Uterus (tissue), 4 donors: Measurements from ENCODE around the gene SPOCK1. TPM values are rescaled to one million over a fixed set of nuclear protein-coding genes. Genes with fewer than 3 reads are reported as not detected.

Source experiments
- DNase-seq, 2 donors: peaks; one replicate each; pipeline ENCODE4 v3.0.0-alpha.2; 2019 to 2020
- H3K27ac ChIP-seq, 2 donors: fragments of 200-600 bp; sonication (generic); 1 replicate in 1 of 2; 2 replicates in 1 of 2; pipeline ENCODE4 v1.5.1; 2016 to 2018
- H3K27me3 ChIP-seq, 2 donors: fragments of 200-600 bp; sonication (generic); one replicate each; pipeline ENCODE4 v1.5.1; 2018 to 2019; ENCODE audit warnings: control low read depth in 1 of 2
- H3K36me3 ChIP-seq, 2 donors: fragments of 200-600 bp; sonication (generic); one replicate each; pipeline ENCODE4 v1.5.1; 2019; ENCODE audit warnings: control low read depth in 1 of 2
- H3K4me1 ChIP-seq, 2 donors: fragments of 200-600 bp; sonication (generic); one replicate each; pipeline ENCODE4 v1.5.1; 2018 to 2019; ENCODE audit warnings: control low read depth in 1 of 2
- H3K4me3 ChIP-seq, 2 donors: fragments of 200-600 bp; sonication (generic); 1 replicate in 1 of 2; 2 replicates in 1 of 2; pipeline ENCODE4 v1.5.1; 2018 to 2019; ENCODE audit warnings: mild to moderate bottlenecking in 1 of 2
- H3K9me3 ChIP-seq, 2 donors: fragments of 200-600 bp; sonication (generic); one replicate each; pipeline ENCODE4 v1.5.1; 2019; ENCODE audit warnings: control low read depth in 1 of 2
- CTCF ChIP-seq, 4 experiments: fragments of 200-600 bp in 2 of 4; fragments of 450-650 bp in 2 of 4; sonication (generic) in 2 of 4; IDR thresholded peaks; one replicate each; pipeline ENCODE4 v1.5.1; 2016 to 2019; ENCODE audit warnings: antibody characterized with exemption in 4 of 4, mild to moderate bottlenecking in 2 of 4, moderate library complexity in 1 of 4
- POLR2A ChIP-seq, 2 donors: fragments of 450-650 bp; IDR thresholded peaks; one replicate each; pipeline ENCODE4 v1.6.1; 2016; ENCODE audit warnings: antibody characterized with exemption in 2 of 2, mild to moderate bottlenecking in 1 of 2, moderate library complexity in 1 of 2
- intact Hi-C: fragments of 100-400 bp; cut with DNase I; formaldehyde crosslinking; loops from one replicate; pipeline ENCODE4 v1.15.1; 2023; ENCODE audit warnings: low total_unique reads
- total RNA-seq, 4 donors: library from RNA; depleted of rRNA in 3 of 4; stranded (reverse); fragments of >200 nt in 3 of 4; gene quantifications; one replicate each; pipeline versions ENCODE4 v1.1.0 to v1.2.4, GENCODE V29; 2014 to 2023
- donor health status: DM: yes; HTN: yes; CAD: no.

SPOCK1 gene
- total RNA-seq, 4 donors from 2014 or later: 31.8 to 131 (median 45.1) TPM

- Histone ChIP-seq H3K9me3 (no peaks in the 10 kb centered on the region), H3K27ac (no peak overlapping the region), H3K4me1 (no peaks in the 10 kb centered on the region), H3K27me3 (no peaks in the 10 kb centered on the region), H3K36me3 (no peaks in the 10 kb centered on the region), H3K4me3 (no peak overlapping the region)
- no peak for DNase-seq
- intact Hi-C loops: no loop called here
- TF ChIP-seq CTCF (IDR thresholded peaks at IDR 0.05): no peak
- TF ChIP-seq POLR2A (IDR thresholded peaks at IDR 0.05): no peak
These were observed 479.9 kb downstream of the SPOCK1 start for GRCh38 chr5:137019229-137019628.

- no peak for DNase-seq
- intact Hi-C loops: no loop called here
- H3K9me3 ChIP-seq: no peaks in the 10 kb centered on the region
- H3K4me3 ChIP-seq: no peak overlapping the region
- H3K27me3 ChIP-seq: no peaks in the 10 kb centered on the region
- H3K27ac ChIP-seq: no peak overlapping the region
- no peaks in the 10 kb centered on the region for H3K4me1 ChIP-seq
- no peaks in the 10 kb centered on the region for H3K36me3 ChIP-seq
- TF ChIP-seq POLR2A (IDR thresholded peaks at IDR 0.05) (no peak), CTCF (IDR thresholded peaks at IDR 0.05) (no peak)
These were observed 482.3 kb downstream of the SPOCK1 start for GRCh38 chr5:137016783-137017324.

GRCh38 chr5:137015540-137016116, 483.5 kb downstream of the SPOCK1 start:
- TF ChIP-seq CTCF (IDR thresholded peaks at IDR 0.05): no peak
- intact Hi-C loops: no loop called here
- H3K36me3 ChIP-seq: no peaks in the 10 kb centered on the region
- H3K4me3 ChIP-seq: no peak overlapping the region
- no peaks in the 10 kb centered on the region for H3K27me3 ChIP-seq
- H3K27ac ChIP-seq: no peak overlapping the region
- no peaks in the 10 kb centered on the region for H3K4me1 ChIP-seq
- no peaks in the 10 kb centered on the region for H3K9me3 ChIP-seq
- DNase-seq: no peak

- Histone ChIP-seq H3K36me3 (no peaks in the 10 kb centered on the region), H3K9me3 (no peaks in the 10 kb centered on the region), H3K27ac (no peak overlapping the region), H3K4me3 (no peak overlapping the region), H3K27me3 (no peaks in the 10 kb centered on the region), H3K4me1 (no peaks in the 10 kb centered on the region)
- intact Hi-C loops: no loop called here
- TF ChIP-seq CTCF (IDR thresholded peaks at IDR 0.05): no peak
- no peak for DNase-seq
These were observed 484.4 kb downstream of the SPOCK1 start for GRCh38 chr5:137014731-137015130.

GRCh38 chr5:137010226-137010625, 488.9 kb downstream of the SPOCK1 start:
- no peak for DNase-seq
- H3K27ac ChIP-seq: no peak overlapping the region

More at GRCh38 chr5:137010226-137010625, 488.9 kb downstream of the SPOCK1 start:
- H3K4me3 ChIP-seq: no peak overlapping the region
- TF ChIP-seq POLR2A (IDR thresholded peaks at IDR 0.05) (no peak), CTCF (IDR thresholded peaks at IDR 0.05) (no peak)
- H3K4me1 ChIP-seq: no peaks in the 10 kb centered on the region
- H3K9me3 ChIP-seq: no peaks in the 10 kb centered on the region
- no peaks in the 10 kb centered on the region for H3K36me3 ChIP-seq
- intact Hi-C loops: no loop called here
- no peaks in the 10 kb centered on the region for H3K27me3 ChIP-seq
